Osteoblast (primary cell): ENCODE data around the gene UBE2Q1. TPM values are rescaled to one million over a fixed set of nuclear protein-coding genes. Genes with fewer than 3 reads are reported as not detected.

Source experiments
- DNase-seq: peaks from one replicate; pipeline ENCODE4 v3.0.0; 2011; ENCODE audit warnings: low spot score, mixed read lengths; ENCODE audit not compliant: insufficient read length; ENCODE audit errors: missing footprints
- H2AFZ ChIP-seq: 2 replicates; pipeline ENCODE4 v1.6.0; 2011; ENCODE audit warnings: mild to moderate bottlenecking, low read length
- H3K27ac ChIP-seq: 2 replicates; pipeline ENCODE4 v1.5.1; 2011; ENCODE audit warnings: mild to moderate bottlenecking, low read depth, low read length, moderate library complexity
- H3K27me3 ChIP-seq: 2 replicates; pipeline ENCODE4 v1.6.0; 2012; ENCODE audit warnings: mild to moderate bottlenecking, control low read depth, inconsistent platforms, low read length, moderate library complexity; ENCODE audit not compliant: insufficient read depth
- H3K36me3 ChIP-seq: 2 replicates; pipeline ENCODE4 v1.5.1; 2011; ENCODE audit warnings: mild to moderate bottlenecking, low read length, control low read depth, moderate library complexity; ENCODE audit not compliant: insufficient read depth
- H3K4me1 ChIP-seq: 2 replicates; pipeline ENCODE4 v1.5.1; 2011; ENCODE audit warnings: mild to moderate bottlenecking, low read length, control low read depth, moderate library complexity; ENCODE audit not compliant: insufficient read depth
- H3K4me2 ChIP-seq: 2 replicates; pipeline ENCODE4 v1.6.0; 2011; ENCODE audit warnings: mild to moderate bottlenecking, low read length; ENCODE audit not compliant: insufficient read depth
- H3K4me3 ChIP-seq: fragments of 200-600 bp; sonication (generic); 3 replicates; pipeline ENCODE4 v1.5.1; 2012; ENCODE audit warnings: mild to moderate bottlenecking, low read length, inconsistent platforms; ENCODE audit not compliant: insufficient read depth
- H3K79me2 ChIP-seq: 2 replicates; pipeline ENCODE4 v1.6.0; 2012; ENCODE audit warnings: mild to moderate bottlenecking, low read length, control low read depth, inconsistent platforms; ENCODE audit not compliant: insufficient read depth
- H3K9me3 ChIP-seq: 2 replicates; pipeline ENCODE4 v1.5.1; 2011; ENCODE audit warnings: low read depth, low read length, control low read depth
- H4K20me1 ChIP-seq: 2 replicates; pipeline ENCODE4 v1.6.0; 2012; ENCODE audit warnings: mild to moderate bottlenecking, low read length, control low read depth; ENCODE audit not compliant: insufficient read depth
- CTCF ChIP-seq: IDR thresholded peaks from 2 replicates; pipeline ENCODE4 v1.5.1; 2011; ENCODE audit warnings: mild to moderate bottlenecking, low read depth, low read length, moderate library complexity; ENCODE audit errors: extremely low read depth
- total RNA-seq: library from RNA; depleted of rRNA; stranded (reverse); fragments of >200 nt; gene quantifications from 2 replicates; pipeline ENCODE4 v1.2.3, GENCODE V29; 2012

UBE2Q1 gene
- total RNA-seq, 1 donor = 27.9 TPM

GRCh38 chr1:154520333-154520732 is 38.1 kb downstream of the UBE2Q1 start:
- H3K27ac ChIP-seq = no peak overlapping the region
- DNase-seq = peak; percentile 89

GRCh38 chr1:154519591-154519991 is 38.9 kb downstream of the UBE2Q1 start:
- Histone ChIP-seq H3K4me1 (no peaks in the 10 kb centered on the region), H3K9me3 (no peaks in the 10 kb centered on the region), H3K4me2 (no peak overlapping the region), H3K36me3 (no peaks in the 10 kb centered on the region), H3K79me2 (no peaks in the 10 kb centered on the region), H3K27ac (no peak overlapping the region), H3K4me3 (no peak overlapping the region), H2AFZ (no peak overlapping the region), H3K27me3 (peaks cover 30% of the 10 kb centered on the region), H4K20me1 (no peaks in the 10 kb centered on the region)
- no peak for TF ChIP-seq CTCF
- DNase-seq = no peak

More at GRCh38 chr1:154520333-154520732, 38.1 kb downstream of the UBE2Q1 start:
- no peaks in the 10 kb centered on the region for H3K79me2 ChIP-seq
- H3K9me3 ChIP-seq = no peaks in the 10 kb centered on the region
- no peaks in the 10 kb centered on the region for H3K4me1 ChIP-seq
- H4K20me1 ChIP-seq = no peaks in the 10 kb centered on the region
- peaks cover 33% of the 10 kb centered on the region for H3K27me3 ChIP-seq
- no peak for TF ChIP-seq CTCF
- no peaks in the 10 kb centered on the region for H3K36me3 ChIP-seq
- H2AFZ ChIP-seq = no peak overlapping the region
- H3K4me3 ChIP-seq = no peak overlapping the region
- no peak overlapping the region for H3K4me2 ChIP-seq

- Histone ChIP-seq H2AFZ (no peak overlapping the region), H3K27ac (no peak overlapping the region), H3K27me3 (peaks cover 39% of the 10 kb centered on the region), H3K9me3 (no peaks in the 10 kb centered on the region), H4K20me1 (no peaks in the 10 kb centered on the region), H3K4me3 (no peak overlapping the region), H3K79me2 (no peaks in the 10 kb centered on the region), H3K4me2 (no peak overlapping the region), H3K4me1 (no peaks in the 10 kb centered on the region), H3K36me3 (no peaks in the 10 kb centered on the region)
- DNase-seq = no peak
- TF ChIP-seq CTCF = no peak
Observed at GRCh38 chr1:154517661-154518060, 40.8 kb downstream of the UBE2Q1 start.

- peaks cover 36% of the 10 kb centered on the region for H3K27me3 ChIP-seq
- TF ChIP-seq CTCF = no peak
- H4K20me1 ChIP-seq = no peaks in the 10 kb centered on the region
Observed at GRCh38 chr1:154514066-154514553, 44.4 kb downstream of the UBE2Q1 start.

More at GRCh38 chr1:154514066-154514553, 44.4 kb downstream of the UBE2Q1 start:
- no peaks in the 10 kb centered on the region for H3K36me3 ChIP-seq
- no peak for DNase-seq
- H3K79me2 ChIP-seq = no peaks in the 10 kb centered on the region
- H3K9me3 ChIP-seq = no peaks in the 10 kb centered on the region
- no peak overlapping the region for H3K4me3 ChIP-seq
- no peak overlapping the region for H2AFZ ChIP-seq
- H3K4me2 ChIP-seq = no peak overlapping the region
- H3K4me1 ChIP-seq = no peaks in the 10 kb centered on the region
- H3K27ac ChIP-seq = no peak overlapping the region
